ENCODE data around the gene PHACTR1.

Gene PHACTR1

DNA sequence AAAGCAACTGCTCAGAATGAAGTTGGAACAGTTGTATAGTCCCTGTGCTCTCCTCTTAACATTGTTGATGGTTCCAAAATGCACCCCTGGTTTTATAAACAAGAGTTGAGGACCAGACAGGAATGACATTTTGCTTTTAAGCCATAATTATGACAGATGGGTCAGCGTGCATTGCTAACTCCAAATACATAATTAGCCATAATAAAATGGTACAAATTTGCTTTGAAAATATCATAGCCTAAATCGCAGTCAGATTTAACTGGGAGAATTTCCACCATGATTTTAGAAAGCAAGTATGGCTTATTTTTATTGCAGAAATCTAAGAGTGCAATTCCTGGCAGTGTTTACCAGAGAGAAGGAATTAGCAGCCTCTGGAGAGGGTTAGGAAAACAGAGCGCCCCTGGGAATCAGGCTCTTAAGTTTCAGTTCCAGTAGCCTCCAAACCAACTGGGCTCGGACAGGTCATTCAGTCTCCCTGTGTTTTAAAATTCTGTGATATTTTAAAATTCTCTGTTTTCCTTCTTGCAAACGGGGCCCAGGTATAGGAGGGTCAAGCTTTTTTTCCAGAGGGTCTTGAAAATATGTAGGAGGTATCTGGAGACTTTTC is 309.4 kb downstream of the PHACTR1 start:
- no peak for DNase-seq (ENCODE audit: low read depth, low spot score)

DNA sequence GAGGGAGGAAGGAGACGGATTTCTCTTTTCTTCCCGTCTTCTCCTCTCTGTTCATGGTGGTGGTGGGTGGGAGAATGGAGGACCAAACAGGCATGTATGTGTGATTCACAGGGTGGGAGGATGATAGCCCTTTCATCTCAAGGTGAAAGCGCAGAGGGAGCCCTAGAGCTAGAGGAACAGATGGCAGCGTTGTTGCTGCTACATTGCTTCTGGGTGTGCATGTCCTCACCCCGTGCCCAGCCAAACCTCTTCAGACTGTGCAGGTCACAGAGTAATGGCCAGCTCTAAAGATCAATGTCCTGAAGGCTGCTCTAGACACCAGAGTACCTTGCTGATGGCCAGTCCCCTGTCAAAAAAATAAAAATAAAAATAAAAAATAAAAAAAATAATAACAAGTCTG is 310.0 kb downstream of the PHACTR1 start:
- no peak for DNase-seq (ENCODE audit: low read depth, low spot score)

DNA sequence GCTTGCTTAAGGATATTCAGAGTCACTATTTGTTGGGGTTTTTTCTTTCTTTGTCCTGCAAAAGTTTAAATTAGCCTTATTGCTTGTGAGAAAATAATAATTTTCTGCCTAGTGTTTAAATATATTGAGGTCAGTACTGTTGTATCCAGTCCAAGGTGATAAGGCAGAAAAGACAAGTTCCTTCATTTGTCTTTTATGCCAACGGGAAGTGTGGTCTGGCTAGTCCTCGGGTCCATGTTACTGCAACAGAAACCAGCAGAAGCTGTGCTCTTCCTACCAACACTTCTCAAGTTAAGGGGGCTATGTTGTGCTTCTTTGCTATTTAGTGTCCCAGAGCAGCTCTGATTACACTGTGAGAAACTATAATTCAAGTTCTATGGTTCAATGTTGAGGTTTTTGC is 310.6 kb downstream of the PHACTR1 start:
- no peak for DNase-seq (ENCODE audit: low read depth, low spot score)

DNA sequence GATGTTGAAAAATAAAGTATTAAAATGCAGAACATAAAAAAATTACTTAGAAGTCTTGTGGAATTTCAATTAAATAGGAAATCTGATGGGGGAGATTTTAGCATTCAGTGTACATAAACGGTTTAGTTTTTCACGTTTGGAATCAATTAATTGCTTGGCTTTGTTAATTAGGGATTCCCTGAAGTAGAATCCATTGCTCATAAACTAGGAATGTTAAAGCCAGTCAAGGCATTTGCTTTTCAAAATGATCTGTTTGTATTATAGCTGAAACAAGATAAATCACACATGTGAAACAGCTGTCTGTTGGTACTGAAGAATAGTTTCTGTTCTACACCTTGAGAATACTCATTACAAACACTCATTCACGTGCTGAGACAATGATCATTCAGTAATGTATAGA is 313.8 kb downstream of the PHACTR1 start:
- DNase-seq (ENCODE audit: low read depth, low spot score): no peak

DNA sequence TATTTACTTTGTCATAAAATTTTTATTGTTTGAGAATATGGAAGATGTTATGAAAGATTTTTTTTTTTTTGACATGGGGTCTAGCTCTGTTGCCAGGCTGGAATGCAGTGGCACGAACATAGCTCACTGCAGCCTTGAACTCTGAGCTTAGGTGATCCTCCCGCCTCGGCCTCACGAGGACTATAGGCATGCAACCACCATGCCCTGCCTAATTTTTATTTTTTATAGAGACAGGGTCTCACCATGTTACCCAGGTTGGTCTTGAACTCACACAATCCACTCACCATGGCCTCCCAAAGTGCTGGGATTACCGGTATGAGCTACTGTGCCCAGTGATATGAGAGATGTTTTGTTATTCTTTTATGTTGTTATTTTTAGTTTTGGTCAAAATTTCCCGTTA is 316.0 kb downstream of the PHACTR1 start:
- no peak for DNase-seq (ENCODE audit: low read depth, low spot score)

DNA sequence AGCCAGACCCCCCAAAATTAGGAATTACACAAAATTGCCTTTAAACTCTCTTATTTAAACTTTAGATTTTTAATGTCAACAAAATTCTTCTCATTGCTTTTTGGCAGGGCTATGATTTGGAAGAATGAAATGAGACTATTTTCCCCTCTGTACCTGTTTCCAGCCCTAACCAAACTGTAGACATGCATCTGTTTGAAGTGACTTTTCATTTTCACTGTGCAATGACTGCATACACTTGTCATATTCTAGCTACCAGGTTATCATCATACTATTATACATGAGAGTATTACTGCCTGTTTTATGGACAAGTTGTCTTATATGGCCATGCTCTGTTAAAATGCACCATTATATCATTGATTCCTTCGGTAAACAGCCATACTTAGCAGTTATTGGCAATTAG is 316.6 kb downstream of the PHACTR1 start:
- no peak for DNase-seq (ENCODE audit: low read depth, low spot score)

DNA sequence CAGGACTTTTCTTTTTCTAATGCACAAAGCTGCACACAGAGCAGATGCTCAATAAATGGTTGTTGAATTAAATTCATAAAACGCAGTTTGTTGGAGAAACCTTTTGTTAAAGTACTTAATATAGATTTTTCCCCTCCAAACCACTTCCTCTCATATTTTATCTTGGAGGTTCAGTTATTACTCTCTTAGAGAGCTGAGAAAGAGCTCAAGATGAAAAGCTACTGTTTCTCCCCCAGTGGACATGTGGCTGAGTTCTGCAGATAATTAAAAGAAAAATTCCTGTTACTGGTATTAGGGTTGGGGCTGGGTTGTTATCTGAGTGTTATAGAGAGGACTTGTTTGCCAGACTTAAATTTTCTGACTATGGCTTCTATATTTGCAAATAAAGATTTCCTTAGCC is 317.7 kb downstream of the PHACTR1 start:
- DNase-seq (ENCODE audit: low read depth, low spot score): no peak

DNA sequence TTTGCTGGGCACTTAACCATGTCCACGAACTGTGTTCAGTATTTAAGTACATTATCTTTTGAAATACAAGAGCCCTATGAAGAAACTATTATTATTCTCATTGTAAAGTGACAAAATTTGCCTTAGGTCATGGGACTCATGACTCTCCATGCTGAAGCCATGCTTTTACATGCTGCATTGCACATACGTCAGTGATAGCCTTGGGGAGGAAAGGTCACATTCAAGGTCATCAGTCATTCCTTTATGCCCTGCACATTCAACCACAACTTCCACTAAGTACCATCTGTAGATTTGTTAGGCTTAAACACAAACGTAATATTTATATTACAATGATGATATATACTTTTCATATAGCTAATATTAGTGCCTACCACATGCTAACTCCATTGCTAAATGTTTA is 319.0 kb downstream of the PHACTR1 start:
- DNase-seq (ENCODE audit: low read depth, low spot score): no peak

DNA sequence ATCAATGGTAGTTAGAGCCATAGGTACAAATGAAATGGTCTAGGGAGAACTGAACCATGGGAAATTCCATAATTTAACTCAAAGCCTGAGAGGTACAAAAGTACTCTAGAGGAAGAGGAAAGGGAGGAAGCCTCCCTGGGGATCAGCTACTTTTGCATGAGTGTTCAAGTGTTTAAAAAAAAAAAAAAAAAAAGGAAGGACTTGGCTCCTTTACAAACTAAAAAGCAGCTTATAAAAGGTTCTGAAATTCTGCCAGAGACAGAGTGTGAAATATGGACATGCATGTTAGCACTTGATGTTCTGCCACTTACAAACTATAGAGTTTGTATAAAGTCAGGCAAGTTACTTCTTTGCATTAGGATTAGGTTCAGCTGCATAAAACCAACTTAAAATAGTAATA is 321.7 kb downstream of the PHACTR1 start:
- no peak for DNase-seq (ENCODE audit: low read depth, low spot score)

DNA sequence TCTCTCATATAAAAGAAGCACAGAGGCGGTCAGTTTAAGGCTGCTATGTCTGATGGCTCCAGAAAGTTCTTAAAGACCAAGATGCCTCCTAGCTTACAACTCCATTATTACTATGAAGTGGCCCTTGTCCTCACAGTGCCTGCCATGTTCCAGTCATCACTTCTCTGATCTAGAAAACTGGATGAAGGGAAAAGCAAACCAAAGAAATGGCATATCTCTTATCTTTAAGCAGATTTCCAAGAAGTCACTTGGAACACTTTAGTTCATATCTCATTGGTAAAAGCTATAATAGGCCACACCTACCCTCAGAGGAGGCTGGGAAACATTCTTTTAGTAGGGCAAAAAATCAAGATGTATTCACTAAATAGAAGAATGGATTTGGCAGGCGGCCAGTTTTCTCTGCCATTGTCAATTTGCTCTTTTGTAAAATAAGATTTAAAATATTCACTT is 322.2 kb downstream of the PHACTR1 start:
- DNase-seq (ENCODE audit: low read depth, low spot score): no peak

DNA sequence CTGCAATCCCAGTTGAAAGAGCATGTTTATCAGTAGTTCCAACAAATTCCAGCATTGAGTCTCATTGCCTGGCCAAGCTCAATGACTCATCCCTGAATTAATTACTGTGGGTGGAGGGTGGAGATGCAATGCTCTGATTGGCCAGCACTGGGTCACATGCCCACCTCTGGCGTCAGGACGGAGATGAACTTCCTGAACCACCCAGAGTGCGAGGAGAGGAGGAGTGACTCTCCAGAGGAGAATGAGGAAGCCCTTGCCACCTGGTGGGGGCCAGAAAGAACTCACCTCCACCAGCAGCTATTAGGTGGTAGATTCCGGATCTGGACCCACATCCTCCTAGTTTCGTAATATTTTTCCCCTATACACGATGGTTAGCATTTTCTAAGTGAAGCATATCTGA is 327.8 kb downstream of the PHACTR1 start:
- DNase-seq (ENCODE audit: low read depth, low spot score): no peak

DNA sequence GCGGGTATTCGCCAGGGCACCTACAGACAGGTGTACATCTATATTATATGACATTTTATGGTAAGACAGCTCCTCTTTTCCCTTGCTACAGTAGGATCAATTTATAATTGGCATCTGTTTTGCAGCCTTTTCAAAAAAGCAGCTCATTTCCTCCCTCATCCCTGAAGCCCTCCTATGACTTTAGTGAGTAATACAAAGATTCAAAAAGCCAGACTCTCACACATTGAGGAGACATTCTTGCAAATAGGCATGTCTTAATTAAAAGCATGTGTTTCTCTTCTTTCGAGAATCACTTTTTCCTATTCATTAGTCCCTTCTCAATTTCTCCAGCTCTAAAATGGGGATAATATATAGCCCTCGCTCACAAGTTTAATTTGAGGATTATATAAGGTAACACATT is 328.3 kb downstream of the PHACTR1 start:
- DNase-seq (ENCODE audit: low read depth, low spot score): no peak

DNA sequence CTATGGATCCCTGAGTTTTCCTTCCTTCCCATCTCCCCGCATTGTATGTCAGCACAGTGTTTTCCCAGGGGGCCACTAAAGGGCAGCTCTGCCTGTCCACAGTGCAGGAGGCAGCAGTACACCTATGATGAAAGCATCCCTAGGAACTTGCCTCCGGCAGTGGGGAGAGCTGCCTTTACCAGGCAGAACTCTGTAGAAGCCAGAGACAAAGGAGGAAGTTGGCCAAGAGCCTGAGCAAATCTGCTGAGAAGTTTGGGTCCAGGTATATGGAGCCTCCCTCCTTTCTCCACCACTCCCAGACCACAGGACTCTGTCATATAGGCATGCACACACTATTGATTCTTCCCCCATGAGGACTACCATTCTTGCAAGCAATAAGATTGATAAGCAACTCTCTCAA is 329.1 kb downstream of the PHACTR1 start:
- no peak for DNase-seq (ENCODE audit: low read depth, low spot score)

DNA sequence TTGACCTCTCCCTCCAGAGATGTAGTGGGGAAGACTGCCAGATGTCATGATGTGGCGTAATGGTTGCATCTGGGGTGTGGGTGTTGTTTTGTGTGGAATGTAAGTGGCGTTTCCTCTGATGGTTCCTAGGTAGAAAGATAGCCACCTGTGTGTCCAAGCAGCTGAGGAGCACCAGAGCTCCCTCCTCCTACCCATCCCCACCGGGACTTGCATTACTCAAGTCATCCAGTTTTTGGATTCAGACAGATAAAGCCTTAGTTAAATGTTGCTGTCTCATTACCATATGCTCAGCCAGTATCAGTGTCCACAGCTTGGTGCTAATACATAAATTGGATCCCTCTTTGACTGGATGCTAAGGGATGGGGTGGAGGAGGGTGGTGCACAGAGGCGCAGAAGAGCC is 329.5 kb downstream of the PHACTR1 start:
- DNase-seq (ENCODE audit: low read depth, low spot score): no peak

DNA sequence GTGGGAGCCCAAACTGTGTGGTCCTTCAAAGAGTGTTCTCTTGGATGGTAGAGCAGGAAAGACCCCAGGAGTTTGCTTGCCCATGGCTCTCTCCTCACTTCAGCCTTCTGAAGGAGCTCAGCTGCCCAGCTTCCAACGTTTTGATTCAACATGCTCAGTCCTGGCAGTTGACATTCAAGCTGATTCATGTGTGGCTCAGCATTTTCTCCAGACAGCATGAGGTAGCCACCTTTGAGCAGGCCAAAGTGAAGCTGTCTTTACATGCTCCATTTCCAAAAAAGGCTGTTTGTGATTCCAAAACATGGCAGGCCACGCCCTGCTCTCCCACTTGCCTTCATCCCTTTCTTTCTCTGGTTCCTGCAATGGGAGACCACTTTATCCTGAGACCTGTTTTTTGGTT is 331.5 kb downstream of the PHACTR1 start:
- no peak for DNase-seq (ENCODE audit: low read depth, low spot score)

DNA sequence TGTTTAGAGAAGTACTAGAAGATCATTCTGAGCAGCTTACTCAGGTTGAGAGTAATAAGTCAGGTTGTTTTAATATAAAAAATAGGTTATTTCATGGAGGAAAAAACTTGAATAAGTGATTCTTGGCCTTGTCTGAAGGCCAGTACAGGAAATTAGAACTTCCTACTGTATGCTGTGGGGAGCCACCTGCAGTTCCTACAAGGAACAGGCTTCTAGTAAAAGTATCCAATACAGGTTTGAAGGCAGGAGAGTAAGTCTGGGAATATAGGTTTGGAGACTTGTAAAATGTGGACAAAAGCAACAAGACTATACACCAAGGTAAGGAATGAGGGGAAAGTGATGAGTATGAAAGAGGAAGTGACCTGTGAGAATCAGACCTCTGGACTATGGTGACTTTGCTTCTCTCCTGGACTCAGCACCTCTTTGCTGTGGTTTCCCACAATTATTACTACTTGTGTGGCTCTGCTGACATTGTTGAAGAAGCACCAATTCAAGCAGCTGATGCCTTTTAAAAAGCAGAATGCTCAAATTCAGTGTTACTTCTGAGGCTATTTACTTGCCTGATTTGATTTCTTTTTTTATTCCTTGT is 333.2 kb downstream of the PHACTR1 start:
- no peak for DNase-seq (ENCODE audit: low read depth, low spot score)

DNA sequence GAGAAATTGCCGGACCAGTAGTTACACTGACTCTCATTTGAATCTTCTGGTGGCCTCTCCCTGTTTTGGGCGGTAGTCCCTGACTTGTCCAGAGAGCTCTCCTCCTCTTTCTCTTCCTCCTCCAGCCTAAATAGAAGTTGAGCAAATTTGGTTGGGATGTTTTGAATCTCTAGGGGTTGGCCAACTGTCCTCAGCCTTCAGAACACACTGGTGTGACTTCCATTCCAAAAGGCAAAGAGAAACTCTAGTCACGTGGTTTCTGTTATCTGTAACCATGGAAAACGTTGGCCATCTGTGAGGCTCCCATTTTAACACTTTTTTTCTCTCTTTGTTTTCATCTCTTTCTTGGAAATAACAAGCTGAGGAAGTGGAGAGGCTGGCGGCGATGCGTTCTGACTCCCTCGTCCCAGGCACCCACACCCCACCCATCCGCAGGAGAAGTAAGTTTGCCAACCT is 336.5 kb downstream of the PHACTR1 start:
- DNase-seq (ENCODE audit: low read depth, low spot score): no peak

DNA sequence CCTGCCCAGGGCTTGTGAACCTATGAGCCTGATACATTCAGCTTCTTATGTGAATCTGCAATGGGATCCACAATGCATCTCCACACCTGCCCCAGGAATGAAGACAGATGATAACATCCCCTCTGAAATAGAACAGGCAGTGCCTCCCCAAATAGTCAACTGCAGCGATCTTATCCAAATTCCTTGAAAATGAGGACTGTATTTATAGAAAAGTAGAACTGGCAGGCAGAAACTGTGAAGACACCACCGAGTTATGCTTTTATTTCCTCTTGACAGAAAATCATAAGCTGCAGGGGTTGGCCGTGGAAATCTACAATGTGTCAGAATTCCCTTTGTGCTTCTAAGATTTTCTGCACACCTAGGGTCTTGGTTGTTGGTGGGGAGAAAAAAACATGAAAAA is 341.5 kb downstream of the PHACTR1 start:
- no peak for DNase-seq (ENCODE audit: low read depth, low spot score)

DNA sequence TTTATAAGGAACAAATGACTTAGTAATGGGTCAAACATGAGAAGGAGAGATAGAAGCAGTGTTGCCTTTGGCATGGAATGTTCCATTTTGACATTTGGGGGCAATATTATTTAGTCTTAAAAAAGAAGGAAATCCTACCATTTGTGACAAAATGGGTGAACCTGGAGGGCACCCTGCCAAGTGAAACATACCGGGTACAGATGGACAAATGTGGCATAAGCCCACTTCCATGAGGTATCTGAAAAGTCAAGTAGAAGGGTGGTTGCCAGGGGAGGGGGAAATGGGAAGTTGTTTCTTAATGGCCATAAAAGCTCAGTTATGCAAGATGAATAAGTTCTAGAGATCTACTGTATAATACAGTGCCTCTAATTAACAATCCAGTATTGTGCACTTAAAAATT is 342.5 kb downstream of the PHACTR1 start:
- DNase-seq (ENCODE audit: low read depth, low spot score): no peak

DNA sequence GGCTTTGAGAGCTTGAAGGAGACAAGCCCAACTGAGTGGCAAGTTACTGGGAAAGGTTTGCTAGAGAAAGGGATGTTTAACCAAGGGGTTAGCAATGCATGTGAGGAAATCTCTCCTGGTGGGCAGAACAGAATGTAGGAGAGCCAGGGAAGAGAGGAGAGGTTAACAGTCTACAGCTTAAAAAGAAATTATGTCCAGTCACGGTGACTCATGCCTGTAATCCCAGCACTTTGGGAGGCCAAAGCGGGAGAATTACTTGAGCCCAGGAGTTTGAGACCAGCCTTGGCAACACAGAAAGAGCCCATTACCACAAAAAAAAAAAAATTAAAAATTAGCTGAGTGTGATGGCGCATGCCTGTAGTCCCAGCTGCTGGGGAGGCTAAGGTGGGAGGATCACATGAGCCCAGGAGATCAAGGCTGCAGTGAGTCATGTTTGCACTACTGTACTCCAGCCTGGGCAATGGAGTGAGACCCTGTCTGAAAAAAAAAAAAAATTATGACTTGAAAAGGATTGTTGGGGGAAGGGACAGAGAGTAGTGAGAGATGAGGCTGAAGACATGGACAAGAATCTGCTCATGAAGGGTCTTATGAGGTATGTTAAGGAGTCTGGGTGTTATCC is 346.8 kb downstream of the PHACTR1 start:
- DNase-seq (ENCODE audit: low read depth, low spot score): no peak

DNA sequence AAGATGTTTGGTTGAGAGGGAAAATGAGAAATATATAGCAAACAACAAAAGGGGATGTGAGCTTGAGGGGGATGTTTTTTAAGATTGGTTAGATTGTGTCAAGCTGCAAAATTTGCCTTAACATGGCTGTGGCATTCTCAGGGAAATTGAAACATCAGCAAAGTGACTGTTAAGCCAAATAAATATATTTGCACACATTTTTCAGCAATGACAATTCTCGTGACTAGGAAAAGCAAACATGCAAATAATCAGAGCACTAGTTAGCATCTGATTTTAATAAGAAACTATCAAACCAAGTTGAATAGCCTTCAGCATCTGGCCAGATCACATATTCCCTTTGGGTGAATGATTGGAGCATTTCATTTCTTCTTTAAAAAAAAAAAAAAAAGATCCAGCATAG is 349.0 kb downstream of the PHACTR1 start:
- no peak for DNase-seq (ENCODE audit: low read depth, low spot score)

DNA sequence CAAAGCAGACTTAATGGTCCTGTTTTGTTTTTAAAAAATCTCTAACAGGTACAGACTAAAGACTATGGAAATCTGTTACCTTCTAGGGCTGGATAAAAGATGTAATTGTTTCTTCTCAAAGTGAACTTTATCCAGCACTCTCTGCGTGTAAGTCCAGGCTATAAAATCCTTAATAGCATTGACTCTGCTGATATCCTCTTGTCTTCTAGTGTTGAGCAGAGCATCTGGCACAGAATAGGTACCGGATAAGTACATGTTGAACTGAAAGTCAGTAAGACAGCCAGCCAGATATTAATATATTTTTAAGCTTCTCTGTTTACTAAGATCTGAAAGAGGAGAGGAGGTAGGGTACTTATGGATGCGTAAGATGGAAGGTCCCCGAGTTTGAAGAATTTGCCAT is 349.5 kb downstream of the PHACTR1 start:
- DNase-seq (ENCODE audit: low read depth, low spot score): no peak

DNA sequence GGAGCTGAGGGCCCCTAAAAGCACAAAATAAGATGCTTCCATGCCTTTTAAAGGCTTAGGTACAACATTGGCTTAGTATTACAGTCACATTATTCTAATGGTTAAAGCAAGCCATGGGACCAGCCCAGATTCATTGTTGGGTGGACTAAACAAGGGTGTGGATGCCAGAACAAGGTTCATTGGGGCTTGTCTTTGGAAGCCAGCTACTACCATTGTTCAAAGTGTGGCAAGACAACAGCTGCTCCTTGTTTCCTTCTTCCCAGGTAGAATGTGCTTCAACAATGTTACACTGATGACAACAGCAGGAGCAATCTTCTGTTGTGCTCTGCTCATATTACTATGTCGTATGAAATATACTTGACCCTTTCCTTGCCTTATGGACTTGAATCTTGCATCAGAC is 350.3 kb downstream of the PHACTR1 start:
- no peak for DNase-seq (ENCODE audit: low read depth, low spot score)
